Activated naive CD4-positive, alpha-beta T cell treated with Interleukin-2 at 50 U/mL for 16 hours (primary cell): ENCODE results near the gene NR1H2.
"Not testable (repeated sequence)": the region's sequence is repeated elsewhere in the genome, so short reads cannot be mapped to it uniquely, and the experiment has no call there.

Experiments used
- DNase-seq: peaks from one replicate; pipeline ENCODE4 v3.0.0-alpha.2; 2020

NR1H2 gene

GRCh38 chr19:50376166-50377050 is at the start of gene NR1H2:
Gene NR1H2, plus strand, starts transcription at chr19:50376457. Its CDS starts 1,149 bp downstream, at chr19:50377606.
- DNase-seq = peak; percentile 95

DNA sequence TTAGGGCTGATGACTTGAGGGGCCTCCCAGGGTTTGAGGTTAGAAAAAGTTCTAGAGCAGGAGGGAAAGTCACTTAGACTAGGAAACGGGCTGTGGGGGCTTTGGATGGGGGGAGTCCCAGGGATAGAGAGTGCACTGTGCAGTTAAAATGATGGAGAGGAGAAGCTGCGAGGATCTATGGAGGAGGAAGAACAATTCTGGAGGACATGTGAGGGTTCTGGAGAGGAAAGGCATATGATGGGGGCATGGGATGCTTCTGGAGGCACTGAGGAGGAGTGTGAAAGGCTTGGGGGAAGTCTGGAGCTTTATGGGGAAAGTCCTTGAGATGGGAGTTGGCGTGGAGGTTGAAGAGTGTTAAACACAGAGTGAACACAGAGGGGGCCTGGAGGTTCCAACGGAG is 49.2 kb upstream of the NR1H2 start:
- no peak for DNase-seq

DNA sequence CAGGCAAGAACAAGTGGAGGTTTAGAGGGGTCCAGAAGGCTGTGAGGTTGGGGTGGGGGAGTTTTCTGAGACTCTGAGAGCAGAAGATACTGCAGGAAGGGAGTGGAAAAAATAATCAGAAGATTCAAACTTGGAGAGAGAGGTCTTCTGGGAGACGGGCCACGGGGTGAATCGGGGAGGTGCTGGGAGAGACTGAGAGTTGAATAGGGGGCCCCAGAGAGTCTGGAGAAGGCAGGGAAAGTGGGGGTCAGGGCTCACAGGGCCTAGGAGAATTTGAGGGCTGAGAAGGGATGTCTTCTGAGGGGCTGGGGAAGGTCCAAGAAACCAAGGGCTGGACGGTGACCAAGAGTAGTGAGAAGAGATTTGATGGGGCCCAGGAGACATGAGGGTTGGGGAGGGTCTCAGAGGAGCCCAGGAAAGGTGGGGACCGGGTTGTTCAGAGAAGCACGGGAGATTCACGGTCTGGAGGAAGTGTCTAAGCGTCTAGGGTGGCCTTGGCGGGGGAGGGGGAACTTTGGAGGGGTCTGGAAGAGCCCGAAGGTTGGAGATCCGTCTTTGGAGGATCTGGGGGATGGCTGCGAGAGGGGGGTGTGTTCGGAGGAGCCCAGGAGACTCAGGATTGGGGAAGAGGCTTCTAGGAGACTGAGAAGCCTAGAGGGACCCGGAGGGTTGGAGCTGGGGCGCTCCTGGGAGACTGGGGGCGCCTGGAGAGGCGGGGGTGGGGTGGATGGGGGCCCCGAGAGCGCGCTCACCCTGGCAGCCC is 48.6 kb upstream of the NR1H2 start:
- DNase-seq = no peak

GRCh38 chr19:50328224-50328872 is 47.9 kb upstream of the NR1H2 start:
- peak; percentile 51 for DNase-seq

GRCh38 chr19:50328873-50329145 is 47.4 kb upstream of the NR1H2 start:
- no peak for DNase-seq

DNA sequence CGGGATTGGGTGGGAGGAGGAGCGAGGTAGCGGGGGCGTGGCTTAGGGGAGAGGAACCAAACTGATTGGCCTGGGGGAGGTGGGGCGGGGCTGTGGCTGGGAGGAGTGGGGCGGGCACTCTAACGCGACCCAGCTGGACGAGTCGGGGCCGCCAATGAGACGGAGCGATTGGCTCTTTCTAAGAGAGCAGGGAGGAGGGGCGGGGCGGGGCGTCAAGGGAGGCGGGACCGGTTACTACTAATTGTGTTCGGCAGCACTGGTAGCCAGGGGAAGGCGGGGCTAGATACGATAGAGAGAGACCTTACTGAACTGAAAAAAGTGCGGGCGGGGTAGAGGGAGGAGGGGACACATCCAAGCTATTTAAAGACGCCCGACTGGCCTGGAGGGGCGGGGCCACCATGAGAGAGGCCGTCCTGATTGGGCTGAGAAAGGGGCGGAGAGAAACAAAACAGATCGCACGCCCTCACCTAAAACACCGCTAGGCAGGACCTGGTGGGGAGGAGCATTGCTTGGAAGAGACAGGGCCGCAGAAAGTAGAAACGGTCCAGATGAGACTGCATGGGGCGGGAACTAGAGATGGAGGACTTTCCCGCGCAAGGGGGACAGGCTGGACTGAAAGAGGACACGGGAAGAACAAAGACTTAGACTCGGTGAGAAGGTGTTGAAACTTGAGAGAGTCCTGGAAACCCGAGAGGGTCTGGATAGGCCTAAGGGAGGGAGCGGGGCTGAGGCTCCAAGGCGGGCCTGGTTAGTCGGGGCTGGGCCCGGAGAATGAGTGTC is 46.9 kb upstream of the NR1H2 start, which contains the start of gene KCNC3:
TSS of gene KCNC3 (minus strand) at position 232 of the 780 bp plus-strand sequence. CDS start 295 bp downstream, outside the sequence.
- peak; percentile 93 for DNase-seq

DNA sequence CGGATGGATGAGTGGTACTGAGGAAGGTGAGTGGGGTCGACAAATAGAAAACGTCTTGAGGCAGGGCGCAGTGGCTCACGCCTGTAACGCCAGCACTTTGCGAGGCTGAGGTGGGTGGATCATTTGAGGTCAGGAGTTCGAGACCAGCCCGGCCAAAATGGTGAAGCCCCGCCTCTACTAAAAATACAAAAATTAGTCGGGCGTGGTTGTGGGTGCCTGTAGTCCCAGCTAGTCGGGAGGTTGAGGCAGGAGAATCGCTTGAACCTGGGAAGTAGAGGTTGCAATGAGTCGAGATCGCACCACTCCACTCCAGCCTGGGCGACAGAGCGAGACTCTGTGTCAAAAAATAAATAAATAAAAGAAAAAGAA is 46.3 kb upstream of the NR1H2 start:
- peak; percentile 8 for DNase-seq

DNA sequence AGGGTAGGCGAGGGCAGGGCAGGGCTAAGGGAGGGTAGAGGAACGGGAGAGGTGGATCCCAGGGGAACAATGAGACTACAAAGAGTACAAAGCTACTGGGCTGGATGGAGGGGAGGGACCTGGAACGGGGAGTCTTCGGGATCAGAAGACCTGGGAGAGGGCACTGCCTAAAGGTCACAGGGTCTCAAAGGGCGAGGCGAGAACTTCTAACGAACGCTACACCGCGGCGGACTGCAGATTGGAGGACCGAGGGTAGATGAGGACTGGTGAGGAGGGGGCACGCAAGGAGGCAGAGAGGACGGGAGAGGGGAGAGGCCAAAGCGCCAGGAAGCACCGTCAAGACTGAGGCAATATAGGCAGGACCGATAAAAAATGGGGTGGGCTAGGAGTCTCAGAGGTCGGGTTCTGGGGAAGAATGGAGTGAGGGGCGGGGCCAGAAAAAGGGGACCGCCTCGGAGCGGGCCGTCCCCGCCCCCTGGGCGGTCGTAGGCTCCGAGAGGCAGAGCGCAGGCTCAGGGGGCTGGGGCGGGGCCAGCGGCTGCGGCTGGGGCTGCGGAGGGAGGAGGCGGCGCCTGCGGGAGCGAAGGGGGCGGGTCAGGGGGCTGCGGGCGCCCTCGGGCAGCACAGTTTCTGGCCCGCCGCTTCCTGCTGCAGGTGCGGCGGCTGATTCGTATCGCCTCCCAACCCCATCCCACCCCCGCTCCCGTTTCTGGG is 45.7 kb upstream of the NR1H2 start:
- peak; percentile 78 for DNase-seq

DNA sequence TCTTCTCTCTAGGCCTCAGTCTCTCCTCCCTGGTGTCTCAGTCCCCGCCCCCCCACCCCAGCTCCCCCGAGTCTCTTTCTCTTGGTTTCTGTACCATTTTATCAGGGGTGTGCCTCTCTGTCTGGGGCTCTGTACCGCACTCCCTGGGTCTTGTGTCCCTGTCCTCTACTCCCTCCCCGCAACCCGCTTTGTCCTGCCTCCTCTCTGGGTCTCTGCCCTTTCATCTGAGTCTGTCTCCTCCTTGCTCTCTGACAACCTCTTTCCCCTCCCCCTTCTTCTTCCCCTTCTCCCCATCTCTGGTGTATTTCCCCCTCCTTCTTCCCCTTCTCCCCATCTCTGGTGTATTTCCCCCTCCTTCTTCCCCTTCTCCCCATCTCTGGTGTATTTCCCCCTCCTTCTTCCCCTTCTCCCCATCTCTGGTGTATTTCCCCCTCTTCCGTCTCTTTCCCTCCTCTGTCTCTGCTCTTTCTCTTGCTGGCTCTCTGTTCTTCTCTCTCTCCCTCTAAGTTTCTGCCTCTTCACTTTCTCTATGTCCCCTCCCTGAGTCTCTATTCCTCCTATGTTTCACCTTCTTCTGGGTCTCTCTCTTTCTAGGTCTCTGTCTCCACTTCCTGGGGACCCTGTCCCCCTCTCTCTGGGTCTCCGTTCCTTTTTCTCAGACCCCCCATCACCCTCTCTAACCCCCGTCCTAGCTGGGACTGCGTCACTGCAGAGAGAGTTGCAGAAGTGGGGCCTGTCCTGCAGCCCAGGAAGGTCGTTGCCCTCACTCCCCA is 44.9 kb upstream of the NR1H2 start:
- DNase-seq = no peak

- DNase-seq = no peak
Measured at GRCh38 chr19:50331994-50332243, 44.3 kb upstream of the NR1H2 start.

- no peak for DNase-seq
Measured at GRCh38 chr19:50332244-50333038, 43.8 kb upstream of the NR1H2 start.

GRCh38 chr19:50333235-50333736 is 43.0 kb upstream of the NR1H2 start:
- peak; percentile 91 for DNase-seq

- DNase-seq = peak; percentile 81
Measured at GRCh38 chr19:50333737-50334617, 42.3 kb upstream of the NR1H2 start.

- no peak for DNase-seq
Measured at GRCh38 chr19:50334741-50335421, 41.4 kb upstream of the NR1H2 start.

DNA sequence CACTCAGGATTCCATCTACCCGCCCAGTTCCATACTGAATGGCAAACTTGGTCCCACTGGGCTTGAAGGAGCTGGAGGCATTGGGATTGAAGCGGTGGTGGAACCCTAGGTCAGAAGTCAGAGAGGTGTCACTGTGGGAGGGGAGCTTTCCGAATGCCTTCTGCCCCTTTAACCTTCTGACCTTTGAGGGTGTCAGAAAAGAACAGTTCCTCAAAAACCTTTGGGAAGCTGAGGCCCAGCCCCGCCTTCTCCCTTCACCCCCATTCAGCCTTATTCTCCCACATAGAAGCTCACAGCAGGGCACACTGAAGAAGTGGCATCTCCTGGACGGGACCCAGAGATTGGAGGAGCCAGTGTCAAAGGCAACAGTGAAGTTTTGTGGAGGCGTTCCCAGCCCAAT is 39.2 kb upstream of the NR1H2 start:
- not testable (repeated sequence) for DNase-seq

GRCh38 chr19:50340331-50340730 is 35.9 kb upstream of the NR1H2 start:
- DNase-seq = no peak

DNA sequence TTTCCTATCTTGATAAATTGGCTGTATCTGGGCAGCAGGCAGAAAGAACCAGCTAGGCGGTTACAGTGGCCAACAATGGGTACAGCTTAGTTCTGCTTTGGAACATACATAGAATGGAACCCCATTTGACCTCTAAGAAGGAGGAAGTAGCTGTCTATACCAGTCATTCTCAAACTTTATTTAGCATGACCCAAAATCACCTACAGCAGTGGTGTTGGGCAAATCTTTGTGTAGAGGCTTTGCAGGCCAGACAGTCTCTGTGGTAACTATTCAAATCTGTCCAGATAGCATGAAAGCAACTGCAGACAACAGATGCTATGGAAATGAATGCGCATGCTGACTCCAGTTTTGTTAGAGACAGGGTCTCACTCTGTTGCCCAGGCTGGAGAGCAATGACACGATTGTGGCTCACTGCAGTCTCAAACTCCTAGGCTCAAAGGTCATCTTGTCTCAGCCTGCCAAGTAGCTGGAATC is 35.1 kb upstream of the NR1H2 start:
- no peak for DNase-seq

DNA sequence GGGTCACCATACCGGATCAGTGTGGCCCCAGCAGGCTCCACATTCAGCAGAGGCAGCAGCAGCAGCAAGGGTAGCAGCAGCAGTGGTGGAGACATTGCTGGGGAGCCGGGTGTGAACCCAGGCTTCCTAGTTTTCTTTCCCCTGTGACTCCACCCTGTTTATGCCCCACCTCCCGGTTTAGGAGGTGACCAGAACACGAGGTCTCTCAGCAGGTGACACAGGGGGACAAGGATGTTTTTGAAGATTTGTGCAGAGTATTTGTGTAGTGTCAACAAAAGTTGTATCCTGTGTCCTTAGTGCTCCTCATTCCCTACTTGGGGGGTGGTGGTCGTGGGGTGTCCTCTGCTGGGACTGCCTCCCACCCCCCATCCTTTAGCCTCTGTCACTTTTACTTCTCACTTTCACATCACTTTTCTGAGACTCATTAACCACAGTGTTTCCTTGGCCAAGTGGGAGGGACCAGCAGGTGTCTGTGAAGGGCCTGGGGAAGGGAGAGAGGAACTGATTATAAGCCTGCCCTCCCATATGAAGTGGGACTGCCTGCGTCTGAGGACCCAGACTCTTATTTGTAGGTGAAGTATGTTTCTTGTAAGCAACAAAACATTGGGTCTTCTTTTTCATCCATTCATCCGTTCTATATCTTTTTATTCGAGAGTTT is 31.5 kb upstream of the NR1H2 start:
- DNase-seq = no peak
